Activated T-cell treated with anti-CD3 and anti-CD28 coated beads, Interleukin-2, amount 50 U/mL, for 1 hour (primary cell): ENCODE measurements around the gene HELZ.
"Not testable (repeated sequence)": the region's sequence is repeated elsewhere in the genome, so short reads cannot be mapped to it uniquely, and the experiment has no call there.

Experiments
- DNase-seq: peaks from one replicate; pipeline ENCODE4 v3.0.0-alpha.2; 2020

HELZ gene

DNA sequence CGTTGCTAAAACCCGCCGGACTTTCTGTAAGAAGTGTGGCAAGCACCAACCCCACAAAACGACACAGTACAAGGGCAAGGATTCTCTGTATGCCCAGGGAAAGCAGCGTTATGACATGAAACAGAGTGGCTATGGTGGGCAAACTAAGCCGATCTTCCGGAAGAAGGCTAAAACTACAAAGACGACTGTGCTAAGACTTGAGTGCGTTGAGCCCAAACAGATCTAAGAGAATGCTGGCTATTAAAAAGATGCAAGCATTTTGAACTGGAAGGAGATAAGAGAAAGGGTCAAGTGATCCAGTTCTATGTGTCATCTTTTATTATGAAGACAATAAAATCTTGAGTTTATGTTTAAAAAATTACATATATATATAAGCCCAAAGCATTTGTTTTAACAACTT is 20.3 kb downstream of the HELZ start:
- DNase-seq = no peak

DNA sequence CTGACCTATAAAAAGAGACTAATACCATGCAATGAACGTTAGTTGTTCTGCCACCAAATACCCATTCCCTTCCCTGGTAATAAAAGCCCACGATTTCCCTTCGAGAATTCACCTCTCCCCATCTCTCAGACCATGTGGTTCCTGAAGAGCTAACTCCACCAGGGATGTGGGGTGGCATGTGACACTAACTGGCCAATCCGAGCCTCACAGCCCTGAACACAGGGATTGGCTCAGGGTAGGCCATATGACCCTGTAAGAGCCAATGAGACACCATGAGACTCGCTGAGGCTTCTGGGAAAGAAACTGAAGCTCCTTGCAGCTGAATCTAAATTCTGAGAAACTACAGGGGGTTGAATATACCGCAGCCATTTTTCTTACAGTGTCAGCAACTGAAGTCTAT is 21.1 kb downstream of the HELZ start:
- no peak for DNase-seq

DNA sequence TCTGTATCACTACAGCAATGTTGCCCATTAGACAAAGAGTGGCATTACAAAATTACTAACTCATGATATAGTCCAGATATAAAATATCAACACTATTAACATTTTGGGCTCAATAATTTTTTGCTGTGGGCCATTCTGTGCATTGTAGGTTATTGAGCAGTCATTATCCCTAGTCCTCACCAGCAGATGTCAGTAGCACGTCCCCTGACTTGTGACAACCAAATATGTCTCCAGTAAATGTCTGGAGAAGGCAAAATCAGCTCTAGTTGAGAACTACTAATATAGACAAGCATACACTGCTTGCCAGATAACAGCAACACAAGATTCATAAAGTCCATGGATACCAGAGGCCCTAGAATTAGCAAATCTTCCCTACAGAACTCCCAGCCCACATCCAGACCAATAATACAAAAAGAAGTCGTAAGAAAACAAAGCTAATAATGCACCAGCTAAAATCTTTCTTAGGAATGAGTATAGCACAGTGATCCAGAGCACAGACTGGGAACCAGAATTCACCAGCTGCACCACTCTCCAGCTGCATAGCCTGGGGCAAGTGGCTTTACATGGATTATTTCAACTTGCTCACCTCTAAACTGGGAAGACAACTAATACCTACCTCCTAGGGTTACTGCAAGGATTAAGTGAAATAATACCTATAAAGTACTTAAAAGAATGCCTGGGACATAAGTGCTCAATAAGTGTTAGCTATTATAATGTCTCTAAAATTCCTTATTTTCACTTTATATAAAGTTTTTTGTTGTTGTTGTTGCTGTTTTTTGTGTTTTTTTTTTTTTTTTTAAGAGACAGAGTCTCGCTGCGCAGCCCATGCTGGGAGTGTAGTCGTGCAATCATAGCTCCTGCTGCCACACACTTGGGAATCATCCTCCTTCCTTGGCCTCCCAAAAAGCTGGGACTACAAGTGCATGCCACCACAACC is 23.7 kb downstream of the HELZ start:
- no peak for DNase-seq

DNA sequence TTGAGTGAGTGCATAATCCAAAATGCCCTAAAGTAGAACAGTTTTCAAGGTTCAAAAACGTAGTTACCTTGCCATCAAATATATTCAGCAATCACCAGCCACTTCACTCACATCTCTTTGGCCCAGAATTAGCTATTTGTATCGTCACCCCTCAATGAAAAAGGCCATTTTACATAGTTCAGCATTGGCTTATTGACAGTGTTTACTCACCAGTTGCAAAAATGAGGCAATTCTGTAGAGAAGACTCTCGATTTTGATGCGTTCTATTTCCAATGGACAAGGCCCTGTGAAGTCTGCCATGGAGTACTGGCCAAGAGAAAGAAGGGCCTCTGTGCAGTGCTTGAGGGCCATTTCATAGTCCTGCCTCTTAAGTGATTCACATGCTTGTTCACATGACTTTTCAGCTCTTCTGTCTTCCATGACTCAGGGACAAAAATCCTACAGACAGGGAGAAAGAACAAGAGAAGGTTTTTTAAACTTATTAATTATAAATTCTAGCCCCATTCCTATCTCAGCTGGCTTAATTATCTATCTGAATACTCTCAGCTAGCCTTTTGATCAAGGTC is 26.5 kb downstream of the HELZ start:
- DNase-seq = no peak

DNA sequence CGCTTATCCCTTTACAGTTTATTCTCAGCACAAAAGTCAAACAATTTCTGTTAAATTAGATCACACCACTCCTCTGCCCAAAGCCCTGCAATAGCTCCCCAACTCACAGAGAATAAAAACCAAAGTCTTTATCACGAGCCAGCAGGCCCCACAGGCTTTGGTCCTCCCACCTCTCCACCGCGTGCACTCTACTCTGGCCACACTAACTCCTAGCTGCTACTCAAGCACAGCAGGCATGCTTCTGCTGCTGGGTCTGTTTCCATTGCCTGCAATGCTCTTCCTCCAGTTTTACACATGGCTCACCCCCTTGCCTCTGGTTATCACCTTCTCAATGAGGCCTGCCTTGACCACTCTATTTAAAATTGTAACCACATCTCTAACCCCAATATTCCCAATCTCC is 27.6 kb downstream of the HELZ start:
- DNase-seq = no peak

DNA sequence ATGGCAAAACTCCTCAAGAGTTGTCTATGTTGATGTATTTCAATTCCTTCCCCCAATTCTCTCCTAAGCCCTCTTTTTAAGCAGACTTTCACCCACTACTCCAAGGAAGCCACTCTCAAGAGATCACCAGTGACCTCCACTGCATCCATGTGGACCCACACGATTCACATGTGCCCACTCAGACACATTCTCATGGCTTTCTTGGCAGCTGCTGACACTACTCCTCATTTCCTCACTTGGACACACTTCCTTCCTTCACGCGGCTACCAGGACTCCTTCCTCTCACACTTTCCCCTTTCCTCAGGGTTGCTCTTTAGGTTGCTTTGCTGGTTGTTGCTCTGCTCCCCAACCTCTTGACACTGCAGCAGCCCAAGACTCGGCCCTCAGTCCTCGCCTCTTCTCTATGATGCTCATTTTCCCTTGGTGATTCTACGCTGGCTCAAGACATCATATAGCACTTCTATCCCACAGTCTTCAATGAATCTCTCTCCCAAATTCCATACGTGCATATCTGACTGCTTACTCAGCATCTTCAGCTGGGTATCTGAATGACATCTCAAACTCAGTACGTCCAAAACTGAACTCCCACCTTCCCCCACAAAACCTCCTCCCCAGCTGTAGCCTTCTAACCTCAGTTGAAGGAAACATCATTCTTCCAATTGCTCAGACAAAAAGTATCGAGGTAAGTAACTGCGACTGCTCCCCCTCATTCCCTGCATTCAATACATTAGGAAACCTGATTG is 28.2 kb downstream of the HELZ start:
- no peak for DNase-seq

DNA sequence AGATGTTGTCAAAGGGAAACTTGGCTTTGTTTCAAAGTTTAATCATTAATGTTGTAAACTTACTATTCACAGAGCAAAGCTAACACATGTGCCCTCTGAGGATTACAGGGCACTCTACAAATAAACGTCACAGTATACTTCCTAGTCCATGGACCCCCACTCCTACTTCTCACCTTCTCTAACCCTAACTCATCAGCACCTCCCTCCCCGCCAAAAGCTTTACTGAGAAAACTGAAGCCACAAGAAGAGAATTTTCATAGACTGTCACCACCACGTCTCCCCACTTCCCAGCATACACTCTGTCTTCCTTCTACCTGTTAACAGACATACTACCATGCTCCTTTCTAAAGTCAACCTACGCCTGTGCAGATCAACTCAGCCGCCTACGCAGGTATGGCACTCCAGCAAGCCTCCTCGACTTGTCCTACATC is 29.0 kb downstream of the HELZ start:
- no peak for DNase-seq

DNA sequence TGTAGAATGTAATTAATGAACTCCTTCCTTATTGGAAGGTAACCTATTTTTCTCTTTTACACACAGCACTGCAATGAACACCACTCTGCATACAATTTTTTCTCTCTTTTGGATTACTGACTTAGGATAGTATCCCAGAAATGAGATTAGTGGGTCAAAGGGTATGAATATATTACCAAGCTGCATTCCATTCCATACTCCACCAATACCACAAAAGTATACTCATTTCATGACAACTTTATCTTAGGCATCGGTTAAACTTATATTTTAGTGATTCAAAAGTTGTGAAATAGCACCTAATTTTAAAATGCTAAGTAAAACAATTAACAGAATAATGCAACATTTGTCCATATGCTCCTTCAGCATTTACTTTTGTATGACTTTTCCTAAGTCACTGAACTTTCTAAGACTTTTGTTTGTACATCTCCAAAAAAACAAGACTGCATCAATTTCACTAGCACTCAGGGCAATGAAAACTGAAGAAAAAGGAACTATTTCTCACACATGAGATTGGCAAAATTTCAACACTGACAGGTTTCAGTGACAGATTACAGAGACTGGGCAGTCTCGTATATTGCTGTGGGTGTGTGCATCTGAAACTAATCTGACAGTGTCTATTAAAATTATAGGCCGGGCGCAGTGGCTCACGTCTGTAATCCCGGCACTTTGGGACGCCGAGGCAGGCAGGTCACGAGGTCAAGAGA is 32.1 kb downstream of the HELZ start:
- no peak for DNase-seq

DNA sequence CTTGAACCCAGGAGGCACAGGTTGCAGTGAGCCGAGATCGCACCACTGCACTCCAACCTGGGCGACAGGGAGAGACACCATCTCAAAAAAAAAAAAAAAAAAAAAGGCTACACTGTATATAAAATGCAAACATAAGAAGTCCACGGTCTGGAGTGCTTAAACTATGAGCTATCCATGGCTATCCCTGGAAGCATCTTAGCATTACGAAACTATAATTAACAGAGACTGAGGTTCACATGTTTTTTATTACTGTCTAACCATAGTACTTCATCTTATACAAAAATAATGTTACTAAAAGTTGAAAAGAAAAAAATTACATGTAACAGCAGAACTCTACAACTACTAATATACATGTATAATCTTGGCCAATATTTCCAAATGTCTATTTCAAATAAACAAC is 32.8 kb downstream of the HELZ start:
- no peak for DNase-seq

DNA sequence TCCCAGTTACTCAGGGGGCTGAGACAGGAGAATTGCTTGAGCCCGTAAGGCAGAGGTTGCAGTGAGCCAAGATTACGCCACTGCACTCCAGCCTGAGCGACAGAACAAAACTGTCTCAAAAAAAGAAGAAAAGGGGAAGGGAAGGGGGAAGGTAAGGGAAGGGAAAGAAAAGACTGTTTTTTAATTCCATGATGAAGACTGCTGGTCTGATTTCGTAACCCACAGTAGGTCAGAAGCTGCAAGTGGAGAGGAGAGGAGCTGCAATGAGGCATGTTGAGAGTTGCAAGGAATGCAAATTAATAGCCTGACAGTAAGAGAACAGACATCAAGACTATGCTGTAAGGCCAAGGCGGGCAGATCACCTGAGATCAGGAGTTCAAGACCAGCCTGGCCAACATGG is 33.3 kb downstream of the HELZ start:
- DNase-seq = no peak

DNA sequence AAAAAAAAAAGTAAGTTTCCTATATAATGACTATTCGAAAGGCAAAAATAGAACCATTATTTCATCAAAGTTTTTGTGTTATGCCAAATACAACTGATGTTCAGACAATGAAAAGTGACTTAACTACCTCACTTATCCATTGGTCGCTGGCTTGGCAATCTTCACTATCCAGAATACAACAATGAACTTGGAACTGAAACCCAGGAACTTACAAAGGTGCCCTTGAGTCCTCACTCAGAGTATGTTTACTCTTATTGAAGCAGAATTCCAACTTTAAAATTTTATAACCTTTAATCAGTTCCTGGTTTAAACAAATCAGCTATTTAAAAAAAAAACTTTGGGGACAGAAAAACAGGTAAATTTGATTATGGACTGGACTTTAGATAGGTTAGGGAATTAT is 34.1 kb downstream of the HELZ start:
- no peak for DNase-seq

DNA sequence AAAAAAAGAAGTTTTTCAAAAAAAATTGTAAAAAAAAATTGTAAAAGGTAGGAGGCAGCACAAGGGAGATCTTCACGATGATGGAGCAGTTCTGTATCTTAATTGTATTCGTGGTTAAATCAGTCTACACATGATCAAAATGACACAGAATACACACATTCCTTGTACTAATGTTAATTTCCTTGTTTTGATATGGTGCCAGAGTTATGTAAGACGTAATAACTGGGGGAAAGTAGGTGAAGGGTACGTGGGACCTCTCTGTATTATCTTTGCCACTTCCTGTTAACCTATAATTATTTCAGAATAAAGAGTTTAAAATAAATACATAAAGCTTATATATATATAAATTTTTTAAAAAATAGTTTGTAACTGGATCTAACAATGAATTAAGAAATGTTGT is 36.8 kb downstream of the HELZ start:
- no peak for DNase-seq

DNA sequence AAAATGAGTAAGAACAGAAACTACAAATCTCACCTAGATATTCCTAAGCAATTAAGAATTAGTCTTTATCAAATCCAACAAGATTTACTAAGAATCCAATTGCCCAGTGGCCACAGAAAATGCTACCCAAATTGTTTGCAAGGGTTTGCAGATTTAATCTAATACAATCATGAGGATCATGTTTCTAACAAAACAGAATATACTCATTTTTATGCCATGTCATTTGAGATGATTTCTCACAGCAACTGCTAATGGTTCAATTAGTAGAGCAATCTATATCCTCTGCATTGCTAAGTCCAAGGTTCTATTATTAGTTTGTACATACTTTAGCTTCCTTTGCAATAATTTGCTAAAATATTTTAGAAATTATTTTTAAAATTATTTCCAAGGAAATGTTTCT is 41.2 kb downstream of the HELZ start:
- no peak for DNase-seq

DNA sequence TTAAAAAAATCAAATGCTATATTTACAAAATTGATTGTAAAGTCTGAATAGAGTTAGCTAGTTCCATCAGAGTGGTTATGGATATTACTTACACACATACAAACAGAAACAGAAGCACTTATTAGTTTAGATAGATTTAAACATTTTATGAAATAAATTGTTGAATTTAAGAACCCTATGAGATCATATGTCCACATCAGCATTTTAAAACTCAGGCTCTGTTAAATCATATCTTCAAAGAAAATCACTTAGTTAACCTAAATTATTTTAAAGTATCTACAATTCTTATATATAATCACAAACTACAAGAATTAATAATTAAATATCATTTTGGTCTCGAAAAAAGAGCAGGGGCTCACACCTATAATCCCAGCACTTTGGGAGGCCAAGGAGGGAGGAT is 42.5 kb downstream of the HELZ start:
- no peak for DNase-seq

DNA sequence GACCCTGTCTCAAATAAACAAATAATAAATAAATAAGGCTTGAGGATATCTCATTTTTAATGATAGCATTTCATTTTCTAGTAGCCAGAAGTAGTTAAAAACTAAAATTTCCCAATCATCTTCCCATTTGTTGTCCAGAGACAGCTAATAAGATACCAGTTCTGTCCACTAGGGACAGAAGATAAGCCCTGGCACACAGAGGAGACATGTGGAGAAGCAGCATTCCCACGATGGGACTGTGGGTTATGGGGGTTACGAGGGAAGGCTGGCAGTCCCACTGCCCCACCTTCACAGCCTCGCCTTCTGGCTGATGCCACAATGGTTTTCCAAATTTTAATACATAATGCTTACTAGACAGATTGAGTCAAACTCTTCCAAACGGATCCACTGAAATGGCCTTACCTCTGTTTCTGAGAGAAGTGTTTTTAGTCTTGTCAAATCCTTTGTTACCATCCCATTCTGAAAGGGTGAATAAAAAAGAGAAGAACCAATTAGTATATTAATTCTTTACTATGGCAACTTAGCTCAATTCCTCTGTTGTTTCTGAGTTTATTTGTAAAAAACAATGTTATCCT is 44.2 kb downstream of the HELZ start:
- DNase-seq = no peak

DNA sequence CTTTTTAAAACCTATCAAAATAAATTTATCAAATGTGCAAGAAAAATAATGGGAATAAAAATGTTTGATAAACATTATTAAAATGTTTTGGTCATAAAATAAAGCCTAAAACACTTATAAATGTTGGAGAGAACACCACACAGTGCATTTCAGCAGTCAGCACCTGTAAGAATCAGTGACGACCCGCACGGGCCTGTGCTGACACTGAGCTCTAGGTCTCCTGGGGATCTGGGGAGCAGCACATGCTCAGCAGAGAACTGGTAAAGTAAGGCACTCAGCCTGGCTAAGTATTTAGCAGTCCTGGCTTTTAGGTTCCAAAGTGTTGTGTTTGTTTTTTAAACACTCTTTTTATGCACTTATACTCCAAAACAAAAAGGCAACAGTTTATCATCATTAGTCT is 46.9 kb downstream of the HELZ start:
- DNase-seq = no peak

DNA sequence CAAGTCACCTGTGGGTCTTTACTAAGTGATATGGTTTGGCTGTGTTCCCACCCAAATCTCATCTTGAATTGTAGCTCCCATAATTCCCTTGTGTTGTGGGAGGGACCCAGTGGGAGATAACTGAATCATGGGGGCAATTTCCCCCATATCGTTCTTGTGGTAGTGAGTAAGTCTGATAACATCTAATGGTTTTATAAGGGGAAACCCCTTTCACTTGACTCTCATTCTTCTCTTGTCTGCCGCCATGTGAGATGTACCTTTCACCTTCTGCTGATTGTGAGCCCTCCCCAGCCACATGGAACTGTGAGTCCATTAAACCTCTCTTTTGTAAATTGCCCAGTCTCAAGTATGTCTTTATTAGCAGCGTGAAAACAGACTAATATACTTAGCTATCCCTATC is 48.0 kb downstream of the HELZ start:
- DNase-seq = not testable (repeated sequence)

DNA sequence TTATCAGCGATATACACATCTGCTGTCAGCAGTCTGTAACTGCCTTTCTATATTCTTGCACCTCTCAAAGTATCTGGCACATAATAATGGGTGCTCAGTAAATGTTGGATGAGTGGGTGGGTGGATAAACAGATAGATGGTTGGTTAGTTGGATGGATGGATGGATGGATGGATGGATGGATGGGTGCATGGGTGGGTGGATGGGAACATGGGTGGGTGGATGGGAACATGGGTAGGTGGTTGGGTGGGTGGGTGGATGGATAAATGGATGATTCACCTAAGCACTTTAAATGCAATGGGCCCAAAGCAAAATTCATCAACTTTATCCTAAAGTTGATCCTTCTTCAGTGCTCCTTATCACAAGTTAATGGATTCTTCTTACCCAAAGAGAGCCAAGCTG is 48.6 kb downstream of the HELZ start:
- DNase-seq = no peak

DNA sequence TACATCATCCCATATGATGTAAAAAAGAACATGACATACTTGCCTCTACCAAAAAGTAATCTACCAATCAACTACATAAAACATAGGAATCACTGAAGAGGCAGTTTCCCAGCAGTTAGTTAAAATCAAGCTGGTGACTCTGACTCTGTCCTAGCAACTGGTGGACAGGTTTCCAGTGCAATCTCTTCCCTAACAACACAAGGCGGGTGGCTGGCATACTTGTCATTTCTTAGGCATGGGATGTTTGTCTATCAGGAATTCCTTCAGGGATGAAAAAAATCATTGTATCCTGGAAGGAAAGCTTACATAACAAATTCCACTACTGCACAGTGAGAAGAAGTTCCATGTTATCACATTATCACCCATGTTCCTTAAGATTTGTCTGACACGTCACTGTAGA is 50.9 kb downstream of the HELZ start:
- DNase-seq = no peak

DNA sequence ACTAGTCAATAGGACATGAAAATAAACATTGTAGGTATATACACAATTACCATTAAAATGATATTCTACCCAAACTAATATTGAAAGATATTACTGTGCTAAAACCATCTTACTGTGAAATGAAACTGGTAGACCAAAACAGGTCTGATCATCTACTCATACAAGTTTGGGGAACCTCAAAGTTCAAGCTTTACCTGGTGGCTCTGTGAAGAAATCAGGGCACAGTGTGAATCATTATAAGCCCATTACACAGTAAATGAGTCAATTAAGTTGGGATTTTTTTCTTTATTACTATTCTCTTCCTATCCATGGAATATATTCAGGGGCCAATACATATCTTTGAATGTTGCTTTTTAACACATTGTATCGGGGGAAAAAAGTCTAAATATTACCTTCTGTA is 57.1 kb downstream of the HELZ start:
- DNase-seq = no peak

DNA sequence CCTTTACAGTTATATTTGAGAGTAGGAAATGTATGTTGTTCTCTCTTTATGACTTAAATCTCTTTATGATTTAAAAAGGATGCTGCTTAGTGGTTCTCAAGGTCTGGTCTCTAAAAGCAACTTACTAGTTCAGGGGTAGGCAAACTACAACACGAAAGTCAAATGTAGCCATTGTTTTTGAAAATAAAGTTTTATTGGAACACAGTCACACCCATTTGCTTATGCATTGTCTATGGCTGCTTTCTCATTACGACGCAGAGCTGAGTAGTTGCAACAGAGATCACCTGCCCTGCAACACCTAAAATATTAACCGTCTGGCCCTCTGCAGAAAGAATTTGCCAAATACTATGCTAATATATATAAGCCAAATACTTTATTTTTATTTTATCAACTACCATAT is 58.2 kb downstream of the HELZ start:
- no peak for DNase-seq

DNA sequence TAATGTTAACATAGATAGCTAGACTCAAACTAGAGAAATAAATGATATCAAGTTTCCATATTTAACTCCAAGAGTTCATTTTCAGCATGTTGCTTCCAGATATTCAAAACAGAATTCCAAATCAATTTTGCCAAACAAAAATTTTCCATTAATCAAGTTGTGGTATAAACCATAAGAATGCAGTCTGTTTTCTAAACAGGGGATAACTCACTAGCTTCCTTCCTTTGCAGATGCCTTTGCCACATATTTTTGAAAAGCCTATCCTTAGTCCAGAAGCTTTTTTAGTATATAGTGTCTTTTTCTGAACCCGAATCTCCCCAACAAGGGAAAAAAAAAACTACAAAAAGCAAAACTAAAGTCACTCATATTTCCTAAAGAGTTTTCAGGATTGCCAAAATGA is 61.5 kb downstream of the HELZ start:
- DNase-seq = no peak

DNA sequence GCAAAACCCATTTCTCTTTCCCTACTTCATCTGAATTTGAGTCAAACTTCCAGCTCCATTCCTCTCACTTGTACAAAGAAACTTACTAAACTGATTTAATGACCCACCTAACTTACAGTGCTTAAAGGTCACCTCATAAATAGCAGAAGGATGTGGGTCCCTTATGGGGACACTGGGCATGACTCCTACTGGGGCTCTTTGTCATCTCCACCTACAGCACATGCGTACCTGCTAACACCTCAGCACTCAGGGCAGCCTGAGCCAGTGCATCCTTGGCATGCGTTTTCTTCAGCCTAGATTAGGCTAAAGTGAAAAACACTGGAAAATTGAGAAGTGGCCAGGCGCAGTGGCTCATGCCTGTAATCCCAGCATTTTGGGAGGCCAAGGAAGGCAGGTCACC is 63.2 kb downstream of the HELZ start:
- no peak for DNase-seq
